D721Med (cell line): ENCODE results near the gene FAM168A.

ENCODE experiments used
- DNase-seq: peaks from one replicate; pipeline ENCODE4 v3.0.0; 2011; ENCODE audit warnings: low spot score; ENCODE audit not compliant: insufficient read length
- FAIRE-seq: peaks from 2 replicates; lab custom pipeline; 2011; peaks lifted over from hg19 to GRCh38; lab: Jason Lieb, UNC
- CTCF ChIP-seq: IDR thresholded peaks from 2 replicates; pipeline ENCODE4 v1.5.1; 2012; ENCODE audit warnings: mild to moderate bottlenecking, control low read depth; ENCODE audit not compliant: insufficient read depth; ENCODE audit errors: missing control alignments

FAM168A gene

GRCh38 chr11:73411031-73411430 is 186.9 kb downstream of the FAM168A start:
- TF ChIP-seq CTCF = no peak
- FAIRE-seq (no peak), DNase-seq (no peak)

GRCh38 chr11:73410627-73411026 is 187.3 kb downstream of the FAM168A start:
- no peak for TF ChIP-seq CTCF
- no peak for FAIRE-seq

GRCh38 chr11:73409431-73409830 is 188.5 kb downstream of the FAM168A start:
- no peak for TF ChIP-seq CTCF
- DNase-seq (no peak), FAIRE-seq (no peak)

More at GRCh38 chr11:73410627-73411026, 187.3 kb downstream of the FAM168A start:
- no peak for DNase-seq

- no peak for TF ChIP-seq CTCF
- FAIRE-seq (no peak), DNase-seq (no peak)
Measured at GRCh38 chr11:73406619-73407018, 191.3 kb downstream of the FAM168A start.

- TF ChIP-seq CTCF = no peak
- FAIRE-seq (no peak), DNase-seq (no peak)
Measured at GRCh38 chr11:73406131-73406530, 191.8 kb downstream of the FAM168A start.

- no peak for TF ChIP-seq CTCF
- FAIRE-seq = no peak
- DNase-seq = no peak
Measured at GRCh38 chr11:73405146-73405510, 192.8 kb downstream of the FAM168A start.

- DNase-seq = no peak
- TF ChIP-seq CTCF = no peak
- no peak for FAIRE-seq
Measured at GRCh38 chr11:73404506-73405145, 193.3 kb downstream of the FAM168A start.
